Thyroid gland (tissue), 4 donors: ENCODE results near the gene MUS81. TPM values are rescaled to one million over a fixed set of nuclear protein-coding genes. Genes with fewer than 3 reads are reported as not detected.

ENCODE experiments used
- DNase-seq, 2 donors: peaks; one replicate each; pipeline ENCODE4 v3.0.0-alpha.2; 2019
- H3K27ac ChIP-seq, 3 donors: fragments of 200-600 bp; sonication (generic); 1 replicate in 2 of 3; 2 replicates in 1 of 3; pipeline ENCODE4 v1.5.1; 2016 to 2019; ENCODE audit warnings: mild to moderate bottlenecking in 1 of 3, moderate library complexity in 1 of 3
- H3K27me3 ChIP-seq: fragments of 200-600 bp; sonication (generic); one replicate; pipeline ENCODE4 v1.5.1; 2019
- H3K36me3 ChIP-seq, 2 donors: fragments of 200-600 bp; sonication (generic); one replicate each; pipeline ENCODE4 v1.5.1; 2016 to 2019
- H3K4me1 ChIP-seq, 2 donors: fragments of 200-600 bp; sonication (generic); one replicate each; pipeline ENCODE4 v1.5.1; 2017 to 2019
- H3K4me3 ChIP-seq, 3 donors: fragments of 200-600 bp; sonication (generic); replicated peaks in 1 of 3; 1 replicate in 2 of 3; 2 replicates in 1 of 3; pipeline ENCODE4 v1.5.1; 2016; ENCODE audit warnings: mild to moderate bottlenecking in 1 of 3
- H3K9me3 ChIP-seq: fragments of 200-600 bp; sonication (generic); one replicate; pipeline ENCODE4 v1.5.1; 2017
- POLR2A ChIP-seq, 2 donors: fragments of 450-650 bp; IDR thresholded peaks; one replicate each; pipeline ENCODE4 v1.6.1; 2017; ENCODE audit warnings: antibody characterized with exemption in 2 of 2, mild to moderate bottlenecking in 2 of 2, moderate library complexity in 1 of 2
- WGBS, 2 donors: methylation state at CpG; one replicate each; pipeline ENCODE4 v1.1.5; 2017; 5-methylcytosine and 5-hydroxymethylcytosine counted together
- intact Hi-C: fragments of 100-400 bp; cut with DNase I; formaldehyde crosslinking; loops from one replicate; pipeline ENCODE4 v1.15.1; 2023
- total RNA-seq, 4 donors: library from RNA; depleted of rRNA; stranded (reverse); fragments of >200 nt; gene quantifications; one replicate each; pipeline ENCODE4 v1.2.3, GENCODE V29; 2016
- TF ChIP-seq, protein P1 (sequence below), 6 experiments: fragments of 200-600 bp in 3 of 6; fragments of 450-650 bp in 3 of 6; sonication (generic) in 3 of 6; IDR thresholded peaks; one replicate each; pipeline ENCODE4 v1.5.1; 2016 to 2019; ENCODE audit warnings: antibody characterized with exemption in 6 of 6, mild to moderate bottlenecking in 2 of 6, inconsistent platforms in 1 of 6, moderate library complexity in 1 of 6

MUS81 gene
- total RNA-seq, 4 donors from 2014 or later, result 31.8 to 61.9 (median 42.5) TPM

DNA sequence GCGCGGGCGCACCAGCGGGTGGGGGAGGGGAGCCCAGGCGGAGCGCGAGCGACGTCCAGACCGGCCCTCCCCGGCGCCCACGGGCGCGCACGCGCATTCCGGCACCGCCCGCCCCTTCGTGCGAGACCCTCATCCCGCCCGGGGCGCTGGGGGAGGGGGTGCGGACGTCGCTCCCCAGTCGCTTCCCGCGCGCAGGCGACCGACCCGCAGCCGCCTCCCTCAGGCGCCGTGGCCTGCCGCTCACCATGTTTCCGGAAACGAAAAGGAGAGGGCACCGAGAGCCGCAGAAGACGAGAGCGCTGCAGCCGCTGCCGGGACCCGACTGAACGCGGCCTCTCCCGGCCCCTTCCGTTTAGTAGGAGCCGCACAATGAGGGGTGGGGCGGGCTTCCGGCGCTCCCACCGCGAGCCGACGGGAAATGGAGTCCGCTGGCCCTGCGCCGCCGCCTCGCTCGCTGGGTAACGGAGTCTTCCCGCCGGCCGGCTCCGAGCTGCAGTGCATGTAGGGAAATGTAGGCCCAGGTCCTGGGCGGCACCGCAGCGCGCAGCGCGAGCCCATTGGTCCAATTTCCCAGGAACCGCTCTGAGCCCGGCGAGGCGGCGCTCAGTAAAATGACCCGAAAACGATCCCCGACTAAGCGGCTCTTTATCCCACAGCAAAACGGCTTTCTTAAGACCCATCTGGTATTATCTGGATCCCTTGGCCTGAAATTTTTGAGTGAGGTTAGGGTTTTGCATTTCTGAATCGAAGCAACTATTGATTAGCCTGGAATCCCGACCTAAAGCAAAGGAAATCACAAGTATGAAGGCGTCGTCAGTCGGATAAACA is 2.2 kb upstream of the MUS81 start, which contains the start of gene CFL1:
CFL1 (minus strand) TSS at position 328 of the 828 bp plus-strand sequence; CDS start at position 247, 81 bp downstream.
- peaks cover 17 to 38% of the 10 kb centered on the region in 2 donors for H3K4me1 ChIP-seq
- no peaks in the 10 kb centered on the region for H3K27me3 ChIP-seq
- intact Hi-C loops, result no loop called here
- H3K4me3 ChIP-seq, result peak within 1 kb of the TSS; percentile 88 to 99 (median 98)
- peaks cover 31 to 35% of the 10 kb centered on the region in 2 donors for H3K36me3 ChIP-seq
- peak within 1 kb of the TSS; percentile 92 to 100 (median 99) for H3K27ac ChIP-seq
- WGBS, 2 donors, result 0 to 1% methylated on average over 10 to 27 of the region's 92 CpGs
- DNase-seq, result peak; percentile 99
- H3K9me3 ChIP-seq, result no peaks in the 10 kb centered on the region
- TF ChIP-seq POLR2A (IDR thresholded peaks at IDR 0.05), result peak; percentile 77 to 98
- TF ChIP-seq, protein P1, sequence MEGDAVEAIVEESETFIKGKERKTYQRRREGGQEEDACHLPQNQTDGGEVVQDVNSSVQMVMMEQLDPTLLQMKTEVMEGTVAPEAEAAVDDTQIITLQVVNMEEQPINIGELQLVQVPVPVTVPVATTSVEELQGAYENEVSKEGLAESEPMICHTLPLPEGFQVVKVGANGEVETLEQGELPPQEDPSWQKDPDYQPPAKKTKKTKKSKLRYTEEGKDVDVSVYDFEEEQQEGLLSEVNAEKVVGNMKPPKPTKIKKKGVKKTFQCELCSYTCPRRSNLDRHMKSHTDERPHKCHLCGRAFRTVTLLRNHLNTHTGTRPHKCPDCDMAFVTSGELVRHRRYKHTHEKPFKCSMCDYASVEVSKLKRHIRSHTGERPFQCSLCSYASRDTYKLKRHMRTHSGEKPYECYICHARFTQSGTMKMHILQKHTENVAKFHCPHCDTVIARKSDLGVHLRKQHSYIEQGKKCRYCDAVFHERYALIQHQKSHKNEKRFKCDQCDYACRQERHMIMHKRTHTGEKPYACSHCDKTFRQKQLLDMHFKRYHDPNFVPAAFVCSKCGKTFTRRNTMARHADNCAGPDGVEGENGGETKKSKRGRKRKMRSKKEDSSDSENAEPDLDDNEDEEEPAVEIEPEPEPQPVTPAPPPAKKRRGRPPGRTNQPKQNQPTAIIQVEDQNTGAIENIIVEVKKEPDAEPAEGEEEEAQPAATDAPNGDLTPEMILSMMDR (IDR thresholded peaks at IDR 0.05), result peak in 1 of 6 experiments; percentile 5

DNA sequence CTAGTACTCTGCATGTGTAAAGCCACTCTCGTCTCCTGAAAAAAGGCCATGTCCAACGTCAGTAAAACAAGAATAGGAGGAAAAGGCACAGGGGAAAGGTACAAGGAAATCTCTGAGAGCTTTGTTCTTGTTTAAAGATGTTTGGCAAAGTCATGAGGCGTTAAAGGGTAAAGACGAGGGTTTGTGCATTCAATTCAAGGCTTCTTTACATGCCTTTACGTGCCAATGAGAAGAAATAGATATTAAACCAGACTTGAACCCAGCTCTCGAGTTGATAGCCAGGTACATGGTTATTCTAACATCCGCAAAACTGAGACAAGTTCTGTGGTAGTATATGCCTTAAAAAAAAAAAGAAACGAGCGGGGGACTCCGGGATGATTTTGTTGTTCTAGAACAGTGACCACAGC is 1.5 kb upstream of the MUS81 start:
- peaks cover 31 to 34% of the 10 kb centered on the region in 2 donors for H3K36me3 ChIP-seq
- no peaks in the 10 kb centered on the region for H3K9me3 ChIP-seq
- no peaks in the 10 kb centered on the region for H3K27me3 ChIP-seq
- 1% methylated on average over 10 of the region's 10 CpGs for whole genome bisulfite sequencing, 2 donors
- intact Hi-C loops, result no loop called here
- H3K4me1 ChIP-seq, result peaks cover 17 to 38% of the 10 kb centered on the region in 2 donors
- H3K4me3 ChIP-seq, result peak overlapping the region in 2 of 3 donors; percentile 17 to 84
- no peak for DNase-seq
- no peak for TF ChIP-seq POLR2A (IDR thresholded peaks at IDR 0.05)
- TF ChIP-seq, protein P1 (IDR thresholded peaks at IDR 0.05), result no peak
- H3K27ac ChIP-seq, result peak overlapping the region; percentile 92 to 100 (median 99)

- no peaks in the 10 kb centered on the region for H3K9me3 ChIP-seq
- H3K27me3 ChIP-seq, result no peaks in the 10 kb centered on the region
- H3K4me1 ChIP-seq, result peaks cover 17 to 38% of the 10 kb centered on the region in 2 donors
- TF ChIP-seq, protein P1 (IDR thresholded peaks at IDR 0.05), result peak in 1 of 6 experiments; percentile 7
- peak; percentile 63 to 97 for TF ChIP-seq POLR2A (IDR thresholded peaks at IDR 0.05)
- peak overlapping the region in 2 of 3 donors; percentile 77 to 84 for H3K4me3 ChIP-seq
- intact Hi-C loops, result no loop called here
- peak overlapping the region; percentile 92 to 100 (median 99) for H3K27ac ChIP-seq
- H3K36me3 ChIP-seq, result peaks cover 31 to 34% of the 10 kb centered on the region in 2 donors
- peak; percentile 100 for DNase-seq
- WGBS, 2 donors, result 0 to 1% methylated on average over 10 to 38 of the region's 46 CpGs
These were observed 980 bp upstream of the MUS81 start for GRCh38 chr11:65859095-65859811.

GRCh38 chr11:65859812-65860277 is 388 bp upstream of the MUS81 start:
- Histone ChIP-seq H3K4me1 (peaks cover 17 to 38% of the 10 kb centered on the region in 2 donors), H3K27me3 (no peaks in the 10 kb centered on the region), H3K27ac (peak overlapping the region; percentile 92 to 100 (median 99)), H3K9me3 (no peaks in the 10 kb centered on the region), H3K4me3 (peak overlapping the region in 2 of 3 donors; percentile 77 to 84), H3K36me3 (peaks cover 31 to 34% of the 10 kb centered on the region in 2 donors)
- TF ChIP-seq POLR2A (IDR thresholded peaks at IDR 0.05), result no peak
- TF ChIP-seq, protein P1 (IDR thresholded peaks at IDR 0.05), result no peak
- DNase-seq, result no peak
- intact Hi-C loops, result no loop called here
- 4% methylated on average over 16 of the region's 16 CpGs for WGBS, 2 donors
